Tibial artery (tissue), 4 donors: ENCODE results near the gene GAPVD1.

ENCODE experiments used
- DNase-seq, 2 donors: peaks; one replicate each; pipeline ENCODE4 v3.0.0-alpha.2; 2019
- H3K27ac ChIP-seq, 2 donors: fragments of 200-600 bp; sonication (generic) in 1 of 2; 1 replicate in 1 of 2; 2 replicates in 1 of 2; pipeline ENCODE4 v1.5.1; 2018 to 2019; ENCODE audit warnings: mild to moderate bottlenecking in 1 of 2
- H3K27me3 ChIP-seq, 2 donors: fragments of 200-600 bp; sonication (generic) in 1 of 2; one replicate each; pipeline versions ENCODE4 v1.5.1 to v1.6.0; 2016 to 2019
- H3K36me3 ChIP-seq, 3 donors: fragments of 200-600 bp; sonication (generic) in 2 of 3; one replicate each; pipeline ENCODE4 v1.5.1; 2016 to 2019; ENCODE audit warnings: mild to moderate bottlenecking in 2 of 3
- H3K4me1 ChIP-seq, 4 donors: fragments of 200-600 bp; sonication (generic) in 2 of 4; 1 replicate in 3 of 4; 2 replicates in 1 of 4; pipeline ENCODE4 v1.5.1; 2016 to 2019
- H3K4me3 ChIP-seq, 2 donors: fragments of 200-600 bp; sonication (generic) in 1 of 2; 1 replicate in 1 of 2; 2 replicates in 1 of 2; pipeline ENCODE4 v1.5.1; 2018 to 2019; ENCODE audit warnings: mild to moderate bottlenecking in 2 of 2
- H3K9me3 ChIP-seq, 3 donors: fragments of 200-600 bp; sonication (generic) in 1 of 3; one replicate each; pipeline ENCODE4 v1.5.1; 2016 to 2019
- intact Hi-C: fragments of 100-400 bp; cut with DNase I; formaldehyde crosslinking; loops from one replicate; pipeline ENCODE4 v1.15.0; 2023; ENCODE audit warnings: low total_unique reads
- TF ChIP-seq, protein P1 (sequence below), 2 experiments: fragments of 200-600 bp in 1 of 2; fragments of 450-650 bp in 1 of 2; IDR thresholded peaks; one replicate each; pipeline ENCODE4 v1.5.1; 2017 to 2019; ENCODE audit warnings: antibody characterized with exemption in 2 of 2, mild to moderate bottlenecking in 1 of 2, moderate library complexity in 1 of 2

Gene GAPVD1

DNA sequence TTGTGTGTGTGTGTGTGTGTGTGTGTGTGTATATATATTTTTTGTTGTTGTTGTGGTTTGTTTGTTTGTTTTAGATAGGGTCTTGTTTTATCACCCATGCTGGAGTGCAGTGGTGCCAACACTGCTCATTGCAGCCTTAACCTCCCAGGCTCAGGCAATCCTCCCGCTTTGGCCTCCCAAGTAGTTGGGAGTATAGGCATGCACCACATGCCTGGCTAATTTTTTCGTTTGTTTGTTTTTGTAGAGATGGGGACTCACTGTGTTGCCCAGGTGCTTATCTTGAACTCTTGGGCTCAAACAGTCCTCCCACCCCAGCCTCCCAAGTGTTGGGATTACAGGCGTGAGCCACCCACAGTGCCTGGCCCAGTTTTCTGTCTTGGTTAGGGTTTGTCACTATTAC lies 77.3 kb downstream of the GAPVD1 start:
- TF ChIP-seq, protein P1, sequence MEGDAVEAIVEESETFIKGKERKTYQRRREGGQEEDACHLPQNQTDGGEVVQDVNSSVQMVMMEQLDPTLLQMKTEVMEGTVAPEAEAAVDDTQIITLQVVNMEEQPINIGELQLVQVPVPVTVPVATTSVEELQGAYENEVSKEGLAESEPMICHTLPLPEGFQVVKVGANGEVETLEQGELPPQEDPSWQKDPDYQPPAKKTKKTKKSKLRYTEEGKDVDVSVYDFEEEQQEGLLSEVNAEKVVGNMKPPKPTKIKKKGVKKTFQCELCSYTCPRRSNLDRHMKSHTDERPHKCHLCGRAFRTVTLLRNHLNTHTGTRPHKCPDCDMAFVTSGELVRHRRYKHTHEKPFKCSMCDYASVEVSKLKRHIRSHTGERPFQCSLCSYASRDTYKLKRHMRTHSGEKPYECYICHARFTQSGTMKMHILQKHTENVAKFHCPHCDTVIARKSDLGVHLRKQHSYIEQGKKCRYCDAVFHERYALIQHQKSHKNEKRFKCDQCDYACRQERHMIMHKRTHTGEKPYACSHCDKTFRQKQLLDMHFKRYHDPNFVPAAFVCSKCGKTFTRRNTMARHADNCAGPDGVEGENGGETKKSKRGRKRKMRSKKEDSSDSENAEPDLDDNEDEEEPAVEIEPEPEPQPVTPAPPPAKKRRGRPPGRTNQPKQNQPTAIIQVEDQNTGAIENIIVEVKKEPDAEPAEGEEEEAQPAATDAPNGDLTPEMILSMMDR (IDR thresholded peaks at IDR 0.05) = no peak
- no peaks in the 10 kb centered on the region for H3K27me3 ChIP-seq
- H3K4me3 ChIP-seq = no peak overlapping the region
- H3K36me3 ChIP-seq = peaks cover 46 to 82% (median 47%) of the 10 kb centered on the region in 3 donors
- no peak for DNase-seq
- intact Hi-C loops = no loop called here
- H3K4me1 ChIP-seq = peaks cover 0 to 11% (median 4%) of the 10 kb centered on the region in 4 donors
- no peak overlapping the region for H3K27ac ChIP-seq
- no peaks in the 10 kb centered on the region for H3K9me3 ChIP-seq

- no peak for DNase-seq
- H3K4me1 ChIP-seq = peaks cover 0 to 17% (median 7%) of the 10 kb centered on the region in 4 donors
- intact Hi-C loops = no loop called here
- no peaks in the 10 kb centered on the region for H3K27me3 ChIP-seq
- no peak overlapping the region for H3K27ac ChIP-seq
- TF ChIP-seq, protein P1 (IDR thresholded peaks at IDR 0.05) = no peak
- H3K9me3 ChIP-seq = no peaks in the 10 kb centered on the region
- peaks cover 39 to 73% (median 45%) of the 10 kb centered on the region in 3 donors for H3K36me3 ChIP-seq
- no peak overlapping the region for H3K4me3 ChIP-seq
Observed at GRCh38 chr9:125341566-125341965, 79.9 kb downstream of the GAPVD1 start.

DNA sequence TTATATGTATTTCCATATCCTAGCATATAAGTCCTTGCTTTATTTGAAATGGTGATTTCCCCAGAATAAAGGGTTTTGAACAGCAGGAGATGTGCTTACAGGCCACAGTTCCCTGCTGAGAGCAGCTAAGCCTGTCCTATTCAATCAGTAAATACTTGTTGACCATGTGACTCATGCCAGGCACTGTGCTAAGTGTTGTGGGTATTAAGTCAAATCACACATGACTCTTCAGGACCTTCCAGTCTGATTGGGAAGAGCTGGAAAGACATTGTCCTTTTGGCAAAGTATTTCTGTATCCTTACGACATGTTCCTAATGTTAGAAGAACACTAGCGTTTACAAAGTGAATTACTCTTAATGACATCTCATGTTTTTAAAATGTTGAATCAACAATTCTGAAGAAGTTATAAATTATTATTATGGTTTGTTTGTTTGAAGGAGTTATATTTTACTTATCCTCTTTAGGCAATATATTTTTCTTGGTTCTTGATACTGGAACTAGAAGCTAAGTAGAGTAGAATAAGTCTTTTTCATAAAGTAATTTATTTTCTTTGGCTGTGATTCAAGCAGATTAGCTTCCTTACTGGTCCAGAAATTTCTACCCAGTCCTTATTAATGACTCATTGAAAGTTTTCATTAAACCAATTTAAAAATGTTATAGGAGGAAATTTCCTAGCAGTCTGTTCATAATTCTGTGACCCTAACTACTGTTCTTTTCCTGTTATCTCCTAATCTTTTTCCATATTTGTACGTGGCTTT lies 82.1 kb downstream of the GAPVD1 start:
- Histone ChIP-seq H3K36me3 (peaks cover 44 to 74% (median 48%) of the 10 kb centered on the region in 3 donors), H3K4me1 (peaks cover 0 to 17% (median 7%) of the 10 kb centered on the region in 4 donors), H3K27ac (peak overlapping the region in 1 of 2 donors; percentile 28), H3K27me3 (no peaks in the 10 kb centered on the region), H3K4me3 (no peak overlapping the region), H3K9me3 (no peaks in the 10 kb centered on the region)
- DNase-seq = peak in 1 of 2 donors; percentile 37
- TF ChIP-seq, protein P1 (IDR thresholded peaks at IDR 0.05) = no peak
- intact Hi-C loops = no loop called here

- no peaks in the 10 kb centered on the region for H3K9me3 ChIP-seq
- H3K36me3 ChIP-seq = peaks cover 66 to 76% (median 67%) of the 10 kb centered on the region in 3 donors
- H3K4me3 ChIP-seq = no peak overlapping the region
- H3K27me3 ChIP-seq = no peaks in the 10 kb centered on the region
- no peak overlapping the region for H3K27ac ChIP-seq
- peaks cover 0 to 17% (median 7%) of the 10 kb centered on the region in 4 donors for H3K4me1 ChIP-seq
- intact Hi-C loops = no loop called here
- TF ChIP-seq, protein P1 (IDR thresholded peaks at IDR 0.05) = no peak
- DNase-seq = no peak
Observed at GRCh38 chr9:125346080-125346732, 84.6 kb downstream of the GAPVD1 start.

- Histone ChIP-seq H3K27me3 (no peaks in the 10 kb centered on the region), H3K36me3 (peaks cover 84 to 100% (median 98%) of the 10 kb centered on the region in 3 donors), H3K4me1 (no peaks in the 10 kb centered on the region), H3K27ac (no peak overlapping the region), H3K9me3 (no peaks in the 10 kb centered on the region), H3K4me3 (no peak overlapping the region)
- no peak for DNase-seq
- TF ChIP-seq, protein P1 (IDR thresholded peaks at IDR 0.05) = no peak
- intact Hi-C loops = no loop called here
Observed at GRCh38 chr9:125355601-125356000, 94.0 kb downstream of the GAPVD1 start.
